Measurements from ENCODE around the gene VMP1. TPM values are rescaled to one million over a fixed set of nuclear protein-coding genes. Genes with fewer than 3 reads are reported as not detected.

The VMP1 gene
- total and polyA plus RNA-seq, 4 donors, result 46.4 to 118 (median 71.6) TPM

DNA sequence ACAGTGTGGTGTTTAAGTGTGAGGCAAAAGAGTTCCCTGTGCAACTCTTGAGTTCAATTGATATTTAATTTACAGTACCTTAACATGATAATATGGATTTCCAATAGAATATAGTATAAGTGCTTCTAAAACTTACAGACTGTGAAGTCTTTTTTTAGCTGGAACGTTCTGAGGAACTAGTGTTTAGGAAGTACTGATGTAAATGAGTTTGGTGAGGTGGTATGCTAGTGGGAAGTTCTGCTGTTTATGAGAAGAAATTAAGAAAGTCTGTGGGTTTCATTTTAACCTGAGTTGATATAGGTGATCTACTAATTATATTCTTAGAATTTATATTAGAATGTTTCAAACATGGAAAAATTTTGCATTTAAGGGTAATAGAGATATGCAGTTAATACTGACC, 32.2 kb upstream of the VMP1 start:
- Histone ChIP-seq H3K4me3 (ENCODE audit: low read depth in 1 of 3, low read length in 3 of 3) (no peak overlapping the region), H3K27me3 (ENCODE audit: control insufficient read depth in 4 of 4, insufficient read depth in 4 of 4, low read length in 3 of 4) (no peaks in the 10 kb centered on the region), H3K9ac (ENCODE audit: low read depth in 1 of 2, low read length in 2 of 2) (no peak overlapping the region), H3K36me3 (ENCODE audit: control insufficient read depth in 4 of 4, insufficient read depth in 3 of 4, low read depth in 1 of 4, low read length in 3 of 4) (peaks cover 7 to 81% (median 68%) of the 10 kb centered on the region in 4 donors), H3K4me1 (ENCODE audit: control insufficient read depth in 4 of 4, insufficient read depth in 4 of 4, low read length in 3 of 4) (no peaks in the 10 kb centered on the region), H3K27ac (ENCODE audit: low read depth in 1 of 2, low read length in 2 of 2) (no peak overlapping the region), H3K9me3 (ENCODE audit: control insufficient read depth in 4 of 4, low read length in 3 of 4) (no peaks in the 10 kb centered on the region)
- no peak for DNase-seq (ENCODE audit: low spot score)
- TF ChIP-seq FOXA2 (IDR thresholded peaks at IDR 0.05), result no peak
- WGBS, result 80% methylated on average over 1 of the region's 1 CpG

DNA sequence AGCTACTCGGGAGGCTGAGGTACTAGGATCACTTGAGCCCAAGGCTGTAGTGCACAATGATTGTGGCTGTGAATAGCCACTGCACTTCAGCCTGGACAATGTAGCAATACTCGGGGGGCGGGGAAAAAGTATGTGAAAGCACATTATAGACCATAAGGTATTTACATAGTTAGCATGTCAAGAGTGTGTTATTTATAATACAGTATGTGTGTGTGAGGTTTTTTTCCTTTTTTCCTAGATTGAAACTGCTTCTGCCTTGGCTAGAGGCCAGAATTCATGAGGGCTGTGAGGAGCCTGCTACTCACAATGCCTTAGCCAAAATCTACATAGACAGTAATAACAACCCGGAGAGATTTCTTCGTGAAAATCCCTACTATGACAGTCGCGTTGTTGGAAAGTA, 30.7 kb upstream of the VMP1 start:
- WGBS, result 93% methylated on average over 7 of the region's 7 CpGs
- Histone ChIP-seq H3K9me3 (ENCODE audit: control insufficient read depth in 4 of 4, low read length in 3 of 4) (no peaks in the 10 kb centered on the region), H3K9ac (ENCODE audit: low read depth in 1 of 2, low read length in 2 of 2) (no peak overlapping the region), H3K27me3 (ENCODE audit: control insufficient read depth in 4 of 4, insufficient read depth in 4 of 4, low read length in 3 of 4) (no peaks in the 10 kb centered on the region), H3K4me3 (ENCODE audit: low read depth in 1 of 3, low read length in 3 of 3) (no peak overlapping the region), H3K36me3 (ENCODE audit: control insufficient read depth in 4 of 4, insufficient read depth in 3 of 4, low read depth in 1 of 4, low read length in 3 of 4) (peaks cover 9 to 85% (median 75%) of the 10 kb centered on the region in 4 donors), H3K27ac (ENCODE audit: low read depth in 1 of 2, low read length in 2 of 2) (no peak overlapping the region), H3K4me1 (ENCODE audit: control insufficient read depth in 4 of 4, insufficient read depth in 4 of 4, low read length in 3 of 4) (no peaks in the 10 kb centered on the region)
- TF ChIP-seq, protein P1, sequence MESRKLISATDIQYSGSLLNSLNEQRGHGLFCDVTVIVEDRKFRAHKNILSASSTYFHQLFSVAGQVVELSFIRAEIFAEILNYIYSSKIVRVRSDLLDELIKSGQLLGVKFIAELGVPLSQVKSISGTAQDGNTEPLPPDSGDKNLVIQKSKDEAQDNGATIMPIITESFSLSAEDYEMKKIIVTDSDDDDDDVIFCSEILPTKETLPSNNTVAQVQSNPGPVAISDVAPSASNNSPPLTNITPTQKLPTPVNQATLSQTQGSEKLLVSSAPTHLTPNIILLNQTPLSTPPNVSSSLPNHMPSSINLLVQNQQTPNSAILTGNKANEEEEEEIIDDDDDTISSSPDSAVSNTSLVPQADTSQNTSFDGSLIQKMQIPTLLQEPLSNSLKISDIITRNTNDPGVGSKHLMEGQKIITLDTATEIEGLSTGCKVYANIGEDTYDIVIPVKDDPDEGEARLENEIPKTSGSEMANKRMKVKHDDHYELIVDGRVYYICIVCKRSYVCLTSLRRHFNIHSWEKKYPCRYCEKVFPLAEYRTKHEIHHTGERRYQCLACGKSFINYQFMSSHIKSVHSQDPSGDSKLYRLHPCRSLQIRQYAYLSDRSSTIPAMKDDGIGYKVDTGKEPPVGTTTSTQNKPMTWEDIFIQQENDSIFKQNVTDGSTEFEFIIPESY (IDR thresholded peaks at IDR 0.05), result no peak
- TF ChIP-seq SP1 (IDR thresholded peaks at IDR 0.05) (no peak), RXRA (IDR thresholded peaks at IDR 0.05) (no peak), HNF4A (conservative IDR thresholded peaks at IDR 0.05) (no peak), YY1 (IDR thresholded peaks at IDR 0.05) (no peak), FOXA1 (IDR thresholded peaks at IDR 0.05) (no peak), CTCF (IDR thresholded peaks at IDR 0.05; ENCODE audit: low read depth, low read length, missing input control) (no peak), TAF1 (conservative IDR thresholded peaks at IDR 0.05) (no peak), GABPA (IDR thresholded peaks at IDR 0.05 in 1 of 2, conservative IDR thresholded peaks at IDR 0.05 in 1 of 2) (no peak), FOXA2 (IDR thresholded peaks at IDR 0.05) (no peak), RAD21 (IDR thresholded peaks at IDR 0.05) (no peak), JUND (IDR thresholded peaks at IDR 0.05) (no peak), REST (IDR thresholded peaks at IDR 0.05) (no peak), EGR1 (IDR thresholded peaks at IDR 0.05; ENCODE audit: low read depth in 2 of 2) (no peak), NR2F2 (IDR thresholded peaks at IDR 0.05) (no peak), HNF4G (IDR thresholded peaks at IDR 0.05) (no peak), ATF3 (IDR thresholded peaks at IDR 0.05) (no peak)
- TF ChIP-seq, protein P2, sequence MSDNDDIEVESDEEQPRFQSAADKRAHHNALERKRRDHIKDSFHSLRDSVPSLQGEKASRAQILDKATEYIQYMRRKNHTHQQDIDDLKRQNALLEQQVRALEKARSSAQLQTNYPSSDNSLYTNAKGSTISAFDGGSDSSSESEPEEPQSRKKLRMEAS (IDR thresholded peaks at IDR 0.05), result no peak
- no peak for DNase-seq (ENCODE audit: low spot score)

All from liver (tissue), 9 donors.